Activated CD4-positive, alpha-beta memory T cell treated with anti-CD3 and anti-CD28 coated beads for 36 hours (primary cell): ENCODE results near the gene LRRC52. TPM values are rescaled to one million over a fixed set of nuclear protein-coding genes. Genes with fewer than 3 reads are reported as not detected.
"Not testable (repeated sequence)": the region's sequence is repeated elsewhere in the genome, so short reads cannot be mapped to it uniquely, and the experiment has no call there.

Experiments used
- CTCF ChIA-PET: fragments of 350-600 bp; sonication (Branson Sonifier 250); formaldehyde crosslinking; loops from one replicate; lab custom pipeline; 2021; ENCODE audit warnings: antibody characterized with exemption, inconsistent platforms; lab: Charles Lee
- POLR2A ChIA-PET: fragments of 350-600 bp; sonication (Branson Sonifier 250); formaldehyde crosslinking; loops from one replicate; lab custom pipeline; 2021; ENCODE audit warnings: antibody characterized with exemption; lab: Charles Lee
- DNase-seq: peaks from one replicate; pipeline ENCODE4 v3.0.0-alpha.2; 2020
- H3K27ac Mint-ChIP-seq: one replicate; pipeline ENCODE4 v1.8.0; 2021; ENCODE audit warnings: mixed read lengths
- H3K27me3 Mint-ChIP-seq: one replicate; pipeline ENCODE4 v1.8.0; 2021; ENCODE audit warnings: mixed read lengths
- H3K36me3 Mint-ChIP-seq: one replicate; pipeline ENCODE4 v1.8.0; 2021; ENCODE audit warnings: mixed read lengths
- H3K4me1 Mint-ChIP-seq: one replicate; pipeline ENCODE4 v1.8.0; 2021; ENCODE audit warnings: low read depth, mixed read lengths
- H3K4me3 Mint-ChIP-seq: one replicate; pipeline ENCODE4 v1.8.0; 2021; ENCODE audit warnings: mild to moderate bottlenecking, mixed read lengths
- H3K9me3 Mint-ChIP-seq: one replicate; pipeline ENCODE4 v1.8.0; 2021; ENCODE audit warnings: mixed read lengths
- intact Hi-C: fragments of 100-400 bp; cut with micrococcal nuclease; formaldehyde crosslinking; loops from one replicate; pipeline ENCODE4 v1.15.1; 2023
- total RNA-seq, 2 experiments: library from RNA; stranded (reverse); gene quantifications; one replicate each; pipeline ENCODE4 v1.2.3, GENCODE V29; 2021

Gene LRRC52
- total RNA-seq, 2 experiments from 2014 or later: not detected

- Mint-ChIP-seq H3K27ac (peak overlapping the region; percentile 84), H3K4me1 (peaks cover 33% of the 10 kb centered on the region), H3K36me3 (no peaks in the 10 kb centered on the region), H3K9me3 (no peaks in the 10 kb centered on the region), H3K27me3 (peaks cover 20% of the 10 kb centered on the region), H3K4me3 (peak overlapping the region; percentile 91)
- POLR2A ChIA-PET: interaction anchor here (1.4 to 3.6 kb wide), 3 partner anchors 33 to 231 kb away, joined by 3 to 17 read pairs (median 7); partner anchors contain the start of genes ALDH9A1 and MGST3
- DNase-seq: peak; percentile 98
- intact Hi-C loops: loop anchor here (1.0 to 10.0 kb wide), 9 partner anchors 32 to 887 kb away; partner anchors contain the start of genes ALDH9A1 and TMCO1
- CTCF ChIA-PET: interaction anchor here (0.7 to 19.9 kb wide), 12 partner anchors 10 to 340 kb away, joined by 3 to 312 read pairs (median 4); partner anchors contain the start of genes ALDH9A1 and MGST3
Measured at GRCh38 chr1:165597883-165598675, 54.3 kb downstream of the LRRC52 start.

- H3K4me3 Mint-ChIP-seq: peak overlapping the region; percentile 91
- CTCF ChIA-PET: interaction anchor here (1.0 to 19.9 kb wide), 10 partner anchors 32 to 341 kb away, joined by 3 to 312 read pairs (median 6); partner anchors contain the start of genes ALDH9A1 and MGST3
- H3K27ac Mint-ChIP-seq: peak overlapping the region; percentile 84
- H3K9me3 Mint-ChIP-seq: no peaks in the 10 kb centered on the region
- peaks cover 31% of the 10 kb centered on the region for H3K4me1 Mint-ChIP-seq
- POLR2A ChIA-PET: interaction anchor here (1.4 to 3.6 kb wide), 3 partner anchors 32 to 230 kb away, joined by 3 to 17 read pairs (median 7); partner anchors contain the start of genes ALDH9A1 and MGST3
- intact Hi-C loops: loop anchor here (1.0 to 10.0 kb wide), 9 partner anchors 32 to 886 kb away; partner anchors contain the start of genes ALDH9A1 and TMCO1
- H3K27me3 Mint-ChIP-seq: peaks cover 14% of the 10 kb centered on the region
- H3K36me3 Mint-ChIP-seq: no peaks in the 10 kb centered on the region
- no peak for DNase-seq
Measured at GRCh38 chr1:165598676-165599059, 54.9 kb downstream of the LRRC52 start.

- Mint-ChIP-seq H3K4me3 (no peak overlapping the region), H3K9me3 (no peaks in the 10 kb centered on the region), H3K27me3 (peaks cover 6% of the 10 kb centered on the region), H3K27ac (no peak overlapping the region), H3K4me1 (peaks cover 31% of the 10 kb centered on the region), H3K36me3 (no peaks in the 10 kb centered on the region)
- POLR2A ChIA-PET: interaction anchor here (0.5 to 3.6 kb wide), 2 partner anchors 98 to 250 kb away, joined by 3 to 17 read pairs; partner anchors contain the start of gene ALDH9A1
- intact Hi-C loops: loop anchor here (1.0 kb wide), 1 partner anchor 314 kb away; no protein-coding TSS in a partner anchor
- CTCF ChIA-PET: interaction anchor here (0.6 to 19.9 kb wide), 29 partner anchors 8 to 552 kb away, joined by 3 to 312 read pairs (median 5); partner anchors contain the start of genes ALDH9A1 and MGST3
- no peak for DNase-seq
Measured at GRCh38 chr1:165600793-165601192, 57.0 kb downstream of the LRRC52 start.

- intact Hi-C loops: no loop called here
- H3K27ac Mint-ChIP-seq: no peak overlapping the region
Measured at GRCh38 chr1:165603810-165604209, 60.0 kb downstream of the LRRC52 start.

GRCh38 chr1:165605246-165605645 lies 61.4 kb downstream of the LRRC52 start:
- Mint-ChIP-seq H3K27ac (no peak overlapping the region), H3K9me3 (no peaks in the 10 kb centered on the region), H3K27me3 (peaks cover 8% of the 10 kb centered on the region), H3K36me3 (no peaks in the 10 kb centered on the region), H3K4me3 (no peak overlapping the region), H3K4me1 (peaks cover 6% of the 10 kb centered on the region)
- POLR2A ChIA-PET: no interaction called here
- CTCF ChIA-PET: interaction anchor here (0.7 to 1.3 kb wide), 2 partner anchors 134 to 309 kb away, joined by 3 to 5 read pairs; no protein-coding TSS in a partner anchor
- no peak for DNase-seq
- intact Hi-C loops: no loop called here

More at GRCh38 chr1:165603810-165604209, 60.0 kb downstream of the LRRC52 start:
- Mint-ChIP-seq H3K4me1 (peaks cover 15% of the 10 kb centered on the region), H3K27me3 (peaks cover 3% of the 10 kb centered on the region), H3K9me3 (no peaks in the 10 kb centered on the region), H3K36me3 (no peaks in the 10 kb centered on the region), H3K4me3 (no peak overlapping the region)
- ChIA-PET POLR2A (no interaction called here), CTCF (interaction anchor here (1.3 to 7.0 kb wide), 2 partner anchors 310 to 311 kb away, joined by 5 to 81 read pairs; no protein-coding TSS in a partner anchor)
- no peak for DNase-seq

GRCh38 chr1:165606676-165607075 lies 62.9 kb downstream of the LRRC52 start:
- DNase-seq, CTCF ChIA-PET, H3K9me3 Mint-ChIP-seq, intact Hi-C loops, H3K27ac Mint-ChIP-seq, H3K4me1 Mint-ChIP-seq, H3K36me3 Mint-ChIP-seq, H3K4me3 Mint-ChIP-seq, POLR2A ChIA-PET: not testable (repeated sequence)
- peaks cover 16% of the 10 kb centered on the region for H3K27me3 Mint-ChIP-seq

DNA sequence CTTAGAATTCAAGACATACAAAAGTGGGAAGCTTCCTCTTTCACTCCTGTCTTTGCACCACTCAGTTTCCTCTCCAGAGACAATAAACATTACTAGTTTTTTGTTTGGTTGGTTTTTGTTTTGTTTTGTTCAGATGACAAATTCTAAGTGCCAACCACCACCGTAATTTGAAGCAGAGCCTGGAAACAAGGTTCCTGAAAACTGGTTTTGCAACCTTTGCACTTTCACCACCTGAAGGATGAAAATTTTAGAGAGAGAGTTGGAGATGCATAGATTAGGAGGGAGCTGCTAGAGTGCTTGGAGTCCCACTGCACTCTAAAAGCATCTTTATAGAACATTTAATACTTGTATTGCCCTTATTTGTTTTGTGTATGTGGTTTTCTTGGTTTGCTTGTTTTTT lies 67.1 kb downstream of the LRRC52 start:
- Mint-ChIP-seq H3K4me3 (no peak overlapping the region), H3K4me1 (no peaks in the 10 kb centered on the region), H3K27ac (no peak overlapping the region), H3K27me3 (peaks cover 30% of the 10 kb centered on the region), H3K36me3 (peaks cover 4% of the 10 kb centered on the region), H3K9me3 (peaks cover 10% of the 10 kb centered on the region)
- intact Hi-C loops: no loop called here
- DNase-seq: no peak
- ChIA-PET CTCF (interaction anchor here (0.9 to 1.4 kb wide), 2 partner anchors 9 to 10 kb away, joined by 3 to 5 read pairs; no protein-coding TSS in a partner anchor), POLR2A (no interaction called here)

DNA sequence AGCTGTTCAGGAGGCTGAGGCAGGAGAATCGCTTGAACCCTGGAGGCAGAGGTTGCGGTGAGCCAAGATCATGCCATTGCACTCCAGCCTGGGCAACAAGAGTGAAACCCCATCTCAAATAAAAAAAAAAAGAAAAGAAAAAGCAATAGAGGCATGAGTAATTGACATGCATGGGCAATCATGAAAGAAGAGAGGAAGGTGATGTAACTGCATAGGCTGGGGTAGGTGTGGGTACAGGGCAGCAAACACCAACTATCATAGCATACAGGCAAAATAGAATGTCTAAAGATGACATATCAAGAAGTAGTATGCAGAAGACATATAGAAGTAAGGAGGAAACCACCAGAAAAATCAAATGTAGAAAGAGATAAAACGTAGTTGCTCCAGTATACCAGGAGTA lies 68.3 kb downstream of the LRRC52 start:
- ChIA-PET POLR2A (no interaction called here), CTCF (no interaction called here)
- intact Hi-C loops: no loop called here
- no peaks in the 10 kb centered on the region for H3K4me1 Mint-ChIP-seq
- no peak overlapping the region for H3K4me3 Mint-ChIP-seq
- no peak for DNase-seq
- H3K36me3 Mint-ChIP-seq: peaks cover 4% of the 10 kb centered on the region
- peaks cover 32% of the 10 kb centered on the region for H3K27me3 Mint-ChIP-seq
- no peak overlapping the region for H3K27ac Mint-ChIP-seq
- peaks cover 10% of the 10 kb centered on the region for H3K9me3 Mint-ChIP-seq

Other genes starting within 250 kb of the LRRC52 start
- not detected for gene LMX1A, start 187.3 kb upstream of the LRRC52 start, total RNA-seq
- under 1 TPM in 1 of 2 experiments, not detected in 1; 0.19 TPM for gene RXRG, start 98.9 kb upstream of the LRRC52 start, total RNA-seq
- 10 to 100 TPM; 53.3 to 56.6 TPM for gene MGST3, start 87.2 kb downstream of the LRRC52 start, total RNA-seq
- 10 to 100 TPM; 34.1 to 43.2 TPM for gene ALDH9A1, start 154.6 kb downstream of the LRRC52 start, total RNA-seq
- gene TMCO1, start 224.9 kb downstream of the LRRC52 start, total RNA-seq: 10 to 100 TPM; 73.2 to 76.7 TPM